ENCODE data around the gene FGFR4. TPM values are rescaled to one million over a fixed set of nuclear protein-coding genes. Genes with fewer than 3 reads are reported as not detected.
"Not testable (repeated sequence)": the region's sequence is repeated elsewhere in the genome, so short reads cannot be mapped to it uniquely, and the experiment has no call there.

FGFR4 gene
- total RNA-seq = 1 to 10 TPM; 1.9 to 3.7 (median 3.5) TPM
- 1.5 TPM for polyA plus RNA-seq
- long read RNA-seq, donor 1, partial matches to known transcripts = 1 of 2 reads
- long read RNA-seq, donor 1, other reads (novel, unspliced or antisense) = 1 of 2 reads
- long read RNA-seq, donor 2, partial matches to known transcripts = 0 of 1 reads
- long read RNA-seq, donor 2, other reads (novel, unspliced or antisense) = 1 of 1 reads
- long read RNA-seq, donor 3, partial matches to known transcripts = 1 of 4 reads
- long read RNA-seq, donor 3, other reads (novel, unspliced or antisense) = 0 of 4 reads
- long read RNA-seq, donor 4, partial matches to known transcripts = 0 of 2 reads
- long read RNA-seq, donor 4, other reads (novel, unspliced or antisense) = 1 of 2 reads

DNA sequence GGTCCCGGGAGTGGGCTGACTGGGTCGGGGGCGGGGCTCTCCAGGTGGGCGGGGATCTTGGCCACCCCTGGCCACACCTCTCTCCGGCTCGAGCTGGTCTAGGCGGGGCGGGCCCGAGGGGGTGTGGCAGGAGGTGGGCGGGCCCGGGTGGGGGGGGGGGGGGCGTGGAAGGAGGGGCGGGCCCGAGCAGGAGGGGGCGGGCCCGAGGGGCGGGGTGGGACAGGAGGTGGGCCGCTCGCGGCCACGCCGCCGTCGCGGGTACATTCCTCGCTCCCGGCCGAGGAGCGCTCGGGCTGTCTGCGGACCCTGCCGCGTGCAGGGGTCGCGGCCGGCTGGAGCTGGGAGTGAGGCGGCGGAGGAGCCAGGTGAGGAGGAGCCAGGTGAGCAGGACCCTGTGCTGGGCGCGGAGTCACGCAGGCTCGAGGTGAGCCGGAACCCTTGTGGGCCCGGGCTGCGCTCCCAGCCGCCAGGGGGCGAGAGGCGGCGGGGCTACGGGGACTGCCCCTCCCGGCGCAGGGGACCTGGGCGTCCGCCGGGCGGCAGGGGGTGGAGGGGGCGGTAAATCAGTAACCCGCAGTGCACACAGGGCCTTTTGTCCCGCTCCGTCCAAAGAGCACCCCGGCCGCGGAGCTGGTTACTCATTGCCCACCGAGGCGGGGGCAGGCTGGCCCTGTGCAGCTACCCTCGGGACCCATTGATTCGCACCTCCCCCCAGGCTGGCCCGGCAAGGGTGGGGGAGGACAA is at the start of gene FGFR4:
FGFR4 (plus strand) TSS at position 262 of the 744 bp plus-strand sequence. CDS start 2,688 bp downstream, outside the sequence.
- H3K9me3 ChIP-seq (ENCODE audit: control insufficient read depth, low read length) = no peaks in the 10 kb centered on the region
- no peak within 1 kb of the TSS for H3K27ac ChIP-seq (ENCODE audit: low read length)
- H3K4me3 ChIP-seq (ENCODE audit: low read length) = peak within 1 kb of the TSS; percentile 27
- 2% methylated on average over 64 of the region's 68 CpGs for whole genome bisulfite sequencing
- DNase-seq = peak; percentile 73 to 85 (median 83)
- ATAC-seq = peak; percentile 73 to 80
- intact Hi-C loops (cut with DNase I) = no loop called here
- H3K27me3 ChIP-seq (ENCODE audit: control insufficient read depth, insufficient read depth) = no peaks in the 10 kb centered on the region
- peaks cover 9% of the 10 kb centered on the region for H3K4me1 ChIP-seq (ENCODE audit: control insufficient read depth, insufficient read depth, low read length)

DNA sequence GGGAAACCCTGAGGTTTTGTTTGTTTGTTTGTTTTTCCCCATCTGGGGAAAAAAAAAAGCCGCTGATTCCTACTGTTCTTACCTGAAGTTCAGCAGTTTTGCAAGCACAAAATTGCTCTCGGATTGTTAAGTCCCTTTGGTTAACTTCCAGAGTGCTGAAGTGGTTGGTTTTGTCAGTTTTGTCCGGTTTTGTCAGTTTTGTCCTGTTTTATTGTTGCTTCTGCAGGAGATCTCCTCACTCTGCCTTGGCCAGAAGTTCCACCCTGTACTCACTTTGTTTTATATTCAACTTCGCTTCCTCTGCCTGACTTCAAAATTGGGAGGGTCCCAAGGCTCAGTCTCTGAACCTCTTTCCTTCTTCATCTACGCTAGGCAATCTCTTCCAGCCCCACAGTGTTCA is 49.8 kb upstream of the FGFR4 start:
- H3K4me1 ChIP-seq (ENCODE audit: control insufficient read depth, insufficient read depth, low read length) = peaks cover 5% of the 10 kb centered on the region
- DNase-seq (no peak), ATAC-seq (no peak)
- H3K9me3 ChIP-seq (ENCODE audit: control insufficient read depth, low read length) = no peaks in the 10 kb centered on the region
- H3K27ac ChIP-seq (ENCODE audit: low read length) = no peak overlapping the region
- no peaks in the 10 kb centered on the region for H3K27me3 ChIP-seq (ENCODE audit: control insufficient read depth, insufficient read depth)
- WGBS = 94% methylated on average over 5 of the region's 5 CpGs
- intact Hi-C loops (cut with DNase I) = no loop called here
- H3K4me3 ChIP-seq (ENCODE audit: low read length) = no peak overlapping the region

DNA sequence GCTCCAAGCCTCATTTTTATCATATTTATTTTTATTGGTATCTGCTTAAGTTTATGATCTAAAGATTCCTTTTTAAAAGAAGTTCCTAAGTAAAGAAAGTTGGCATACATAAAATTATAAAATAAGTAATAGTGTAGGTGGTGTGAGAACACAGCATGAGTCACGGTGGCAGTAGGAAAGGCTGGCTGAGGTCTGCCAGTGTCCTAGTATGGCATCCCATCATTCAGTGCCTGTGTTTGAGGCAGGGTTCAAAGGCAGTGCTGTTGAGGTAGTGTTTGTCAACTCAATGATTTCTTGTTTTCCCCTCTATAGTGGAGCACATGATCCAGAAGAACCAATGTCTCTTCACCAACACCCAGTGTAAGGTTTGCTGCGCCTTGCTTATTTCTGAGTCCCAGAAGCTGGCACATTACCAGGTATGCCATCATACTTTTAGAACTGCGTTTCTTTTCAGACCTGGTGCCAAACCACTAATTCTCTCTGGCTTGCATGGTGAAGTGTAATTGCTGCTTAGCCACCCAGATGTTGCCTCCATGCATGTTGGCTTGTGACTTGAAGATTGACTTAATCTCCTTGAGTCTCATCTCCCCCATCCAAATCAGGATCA is 45.8 kb upstream of the FGFR4 start:
- Histone ChIP-seq H3K27me3 (ENCODE audit: control insufficient read depth, insufficient read depth) (no peaks in the 10 kb centered on the region), H3K4me3 (ENCODE audit: low read length) (no peak overlapping the region), H3K27ac (ENCODE audit: low read length) (no peak overlapping the region), H3K4me1 (ENCODE audit: control insufficient read depth, insufficient read depth, low read length) (peaks cover 5% of the 10 kb centered on the region), H3K9me3 (ENCODE audit: control insufficient read depth, low read length) (no peaks in the 10 kb centered on the region)
- ATAC-seq = no peak
- intact Hi-C loops (cut with DNase I) = no loop called here
- DNase-seq = no peak
- WGBS = 78% methylated on average over 3 of the region's 3 CpGs

DNA sequence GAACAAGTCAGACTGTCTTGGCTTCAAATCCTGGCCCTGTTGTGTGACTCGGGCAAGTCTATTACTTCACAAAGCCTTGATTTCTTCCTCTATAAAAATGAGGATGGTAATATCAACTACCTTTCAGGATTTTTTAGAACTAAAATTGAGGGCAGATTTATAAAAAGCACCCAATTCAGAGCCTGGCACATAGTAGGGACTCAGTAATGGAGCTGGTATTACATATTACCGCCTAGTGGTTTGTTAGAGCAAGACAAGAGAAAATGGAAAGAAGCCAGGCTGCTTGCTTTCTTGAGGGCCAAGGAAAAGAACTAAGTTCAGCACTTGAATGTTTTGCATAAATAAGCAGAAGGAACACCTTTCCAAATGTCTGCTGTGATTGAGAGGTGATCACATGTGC is 44.8 kb upstream of the FGFR4 start:
- no peak for DNase-seq
- whole genome bisulfite sequencing = 97% methylated on average over 2 of the region's 2 CpGs
- Histone ChIP-seq H3K9me3 (ENCODE audit: control insufficient read depth, low read length) (no peaks in the 10 kb centered on the region), H3K4me3 (ENCODE audit: low read length) (no peak overlapping the region), H3K4me1 (ENCODE audit: control insufficient read depth, insufficient read depth, low read length) (no peaks in the 10 kb centered on the region), H3K27ac (ENCODE audit: low read length) (no peak overlapping the region), H3K27me3 (ENCODE audit: control insufficient read depth, insufficient read depth) (no peaks in the 10 kb centered on the region)
- ATAC-seq = no peak
- intact Hi-C loops (cut with DNase I) = no loop called here

DNA sequence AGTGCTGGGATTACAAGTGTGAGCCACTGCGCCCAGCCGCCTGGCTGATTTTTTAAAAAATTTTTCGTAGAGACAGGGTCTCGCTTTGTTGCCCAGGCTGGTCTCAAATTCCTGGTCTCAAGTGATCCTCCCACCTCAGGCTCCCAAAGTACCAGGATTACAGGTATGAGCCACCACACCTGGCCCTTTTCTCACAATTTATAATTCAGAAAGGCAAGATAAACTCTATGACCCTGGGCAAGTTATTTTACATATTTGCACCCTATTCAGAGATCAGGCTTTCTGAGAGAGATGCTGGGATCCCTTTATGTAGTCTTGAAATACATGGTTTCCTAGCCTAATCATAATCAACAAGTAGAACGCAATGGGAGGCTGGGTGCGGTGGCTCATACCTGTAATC is 43.6 kb upstream of the FGFR4 start:
- DNase-seq (no peak), ATAC-seq (no peak)
- Histone ChIP-seq H3K4me1 (ENCODE audit: control insufficient read depth, insufficient read depth, low read length) (no peaks in the 10 kb centered on the region), H3K27ac (ENCODE audit: low read length) (no peak overlapping the region), H3K4me3 (ENCODE audit: low read length) (no peak overlapping the region), H3K27me3 (ENCODE audit: control insufficient read depth, insufficient read depth) (no peaks in the 10 kb centered on the region), H3K9me3 (ENCODE audit: control insufficient read depth, low read length) (no peaks in the 10 kb centered on the region)
- intact Hi-C loops (cut with DNase I) = no loop called here
- 97% methylated on average over 6 of the region's 6 CpGs for WGBS

DNA sequence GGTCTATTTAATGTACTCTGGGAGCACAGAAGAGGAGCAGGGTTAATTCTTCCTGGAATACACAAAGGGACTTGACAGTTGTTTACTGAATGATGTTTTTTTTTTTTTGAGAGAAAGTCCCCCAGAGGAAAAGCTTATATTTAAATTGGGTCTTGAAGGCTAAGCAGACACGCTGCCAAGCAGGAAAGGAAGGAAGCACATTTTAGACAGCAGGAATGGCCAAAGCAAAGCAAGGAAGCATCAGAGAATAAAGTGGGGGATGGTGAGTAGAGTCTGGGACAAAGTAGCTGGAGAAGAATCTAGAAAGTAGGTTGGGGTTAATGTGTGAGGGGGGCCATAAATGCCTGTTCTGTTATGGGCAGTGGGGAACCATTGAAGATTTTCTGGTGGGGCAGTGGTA is 42.8 kb upstream of the FGFR4 start:
- no peak overlapping the region for H3K4me3 ChIP-seq (ENCODE audit: low read length)
- no peaks in the 10 kb centered on the region for H3K9me3 ChIP-seq (ENCODE audit: control insufficient read depth, low read length)
- intact Hi-C loops (cut with DNase I) = no loop called here
- no peak for ATAC-seq
- H3K27ac ChIP-seq (ENCODE audit: low read length) = no peak overlapping the region
- no peaks in the 10 kb centered on the region for H3K4me1 ChIP-seq (ENCODE audit: control insufficient read depth, insufficient read depth, low read length)
- DNase-seq = no peak
- WGBS = 61% methylated on average over 1 of the region's 1 CpG
- H3K27me3 ChIP-seq (ENCODE audit: control insufficient read depth, insufficient read depth) = no peaks in the 10 kb centered on the region

DNA sequence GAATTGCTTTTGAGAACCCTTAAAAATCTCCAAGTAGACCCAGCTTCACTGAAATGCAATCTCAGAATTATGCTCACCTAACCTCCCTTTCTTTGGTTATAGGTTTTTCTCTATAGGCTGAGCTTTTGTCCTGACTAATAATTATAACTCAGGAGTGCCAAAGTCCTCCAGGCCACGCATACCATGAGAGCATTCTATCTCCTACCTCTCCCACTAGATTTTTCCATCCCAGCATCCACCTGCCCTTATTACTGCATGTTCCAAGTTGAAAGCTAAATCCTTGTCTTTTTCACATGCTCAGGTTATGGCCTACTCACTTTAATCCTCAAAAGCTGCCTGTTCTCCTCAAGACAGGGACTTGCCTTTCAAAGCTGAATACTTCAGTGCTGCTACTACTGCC is 42.1 kb upstream of the FGFR4 start:
- no peak for ATAC-seq
- Histone ChIP-seq H3K4me1 (ENCODE audit: control insufficient read depth, insufficient read depth, low read length) (no peaks in the 10 kb centered on the region), H3K9me3 (ENCODE audit: control insufficient read depth, low read length) (no peaks in the 10 kb centered on the region), H3K27ac (ENCODE audit: low read length) (no peak overlapping the region), H3K27me3 (ENCODE audit: control insufficient read depth, insufficient read depth) (no peaks in the 10 kb centered on the region), H3K4me3 (ENCODE audit: low read length) (no peak overlapping the region)
- intact Hi-C loops (cut with DNase I) = no loop called here
- WGBS = 89% methylated on average over 1 of the region's 1 CpG
- no peak for DNase-seq

DNA sequence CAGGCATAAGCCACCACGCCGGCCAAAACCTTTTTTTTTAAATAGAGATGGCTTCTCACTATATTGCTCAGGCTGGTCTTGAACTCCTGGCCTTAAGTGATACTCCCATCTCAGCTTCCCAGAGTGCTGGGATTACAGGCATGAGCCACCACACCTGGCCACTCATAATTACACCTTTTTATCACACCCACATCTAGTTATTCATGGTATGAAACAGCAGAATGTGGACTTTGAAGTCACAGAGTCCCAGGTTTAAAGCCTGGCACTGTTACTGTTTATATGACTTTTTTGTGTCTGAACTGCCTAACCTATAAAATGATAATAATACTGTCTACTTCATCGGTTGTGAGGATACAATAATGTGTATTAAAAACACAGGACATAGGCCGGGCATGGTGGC is 41.1 kb upstream of the FGFR4 start:
- Histone ChIP-seq H3K27ac (ENCODE audit: low read length) (no peak overlapping the region), H3K4me3 (ENCODE audit: low read length) (no peak overlapping the region), H3K9me3 (ENCODE audit: control insufficient read depth, low read length) (no peaks in the 10 kb centered on the region), H3K27me3 (ENCODE audit: control insufficient read depth, insufficient read depth) (no peaks in the 10 kb centered on the region), H3K4me1 (ENCODE audit: control insufficient read depth, insufficient read depth, low read length) (no peaks in the 10 kb centered on the region)
- DNase-seq (no peak), ATAC-seq (no peak)
- intact Hi-C loops (cut with DNase I) = no loop called here
- 94% methylated on average over 4 of the region's 4 CpGs for WGBS

DNA sequence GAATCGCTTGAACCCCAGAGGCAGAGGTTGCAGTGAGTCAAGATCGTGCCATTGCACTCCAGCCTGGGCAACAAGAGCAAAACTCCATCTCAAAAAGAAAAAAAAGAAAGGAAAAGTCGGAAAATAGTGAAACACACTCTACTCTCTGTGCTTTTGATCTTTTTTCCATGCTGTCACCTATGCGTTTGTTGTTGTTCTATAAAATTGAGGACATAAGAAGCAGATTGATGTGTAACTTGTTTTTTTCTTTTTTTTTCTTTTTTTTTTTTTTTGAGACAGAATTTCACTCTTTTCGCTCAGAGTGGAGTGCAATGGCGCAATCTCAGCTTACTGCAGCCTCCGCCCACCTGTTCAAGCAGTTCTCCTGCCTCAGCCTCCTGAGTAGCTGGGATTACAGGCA is 38.2 kb upstream of the FGFR4 start:
- WGBS = 96% methylated on average over 7 of the region's 7 CpGs
- H3K9me3 ChIP-seq (ENCODE audit: control insufficient read depth, low read length); H3K27me3 ChIP-seq (ENCODE audit: control insufficient read depth, insufficient read depth); intact Hi-C loops (cut with DNase I); H3K4me3 ChIP-seq (ENCODE audit: low read length); H3K27ac ChIP-seq (ENCODE audit: low read length); DNase-seq; H3K4me1 ChIP-seq (ENCODE audit: control insufficient read depth, insufficient read depth, low read length); ATAC-seq: not testable (repeated sequence)

DNA sequence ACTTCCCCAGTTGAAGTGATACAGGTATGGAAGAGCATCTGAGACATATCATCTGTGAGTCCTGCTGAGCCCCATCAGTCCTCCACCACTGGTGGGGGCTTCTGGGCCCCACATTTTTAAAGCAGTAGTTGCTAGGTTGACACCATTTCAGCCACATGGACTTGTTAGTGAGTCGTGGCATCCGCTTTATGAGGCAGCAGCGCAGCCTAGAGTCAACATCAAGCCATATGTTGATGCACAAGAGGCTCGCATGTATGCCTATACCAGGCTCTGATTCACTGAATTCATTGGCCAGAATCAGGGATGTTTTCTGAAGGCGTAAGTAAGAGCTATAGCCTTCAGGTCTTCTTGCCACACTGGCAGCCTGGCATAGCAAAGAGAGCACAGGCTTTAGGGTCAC is 37.4 kb upstream of the FGFR4 start:
- no peaks in the 10 kb centered on the region for H3K9me3 ChIP-seq (ENCODE audit: control insufficient read depth, low read length)
- no peaks in the 10 kb centered on the region for H3K27me3 ChIP-seq (ENCODE audit: control insufficient read depth, insufficient read depth)
- intact Hi-C loops (cut with DNase I) = no loop called here
- H3K4me1 ChIP-seq (ENCODE audit: control insufficient read depth, insufficient read depth, low read length) = no peaks in the 10 kb centered on the region
- 92% methylated on average over 5 of the region's 5 CpGs for WGBS
- no peak overlapping the region for H3K4me3 ChIP-seq (ENCODE audit: low read length)
- no peak overlapping the region for H3K27ac ChIP-seq (ENCODE audit: low read length)
- ATAC-seq (no peak), DNase-seq (no peak)
